GM12864 (cell line): ENCODE measurements around the gene EHD3.
A peak's percentile ranks its signal among the peaks of the same experiment; 100 is the strongest.

Source experiments
- DNase-seq: peaks from one replicate; pipeline ENCODE4 v3.0.0-alpha.2; 2011; ENCODE audit warnings: low read depth
- H3K4me3 ChIP-seq: 2 replicates; pipeline ENCODE4 v1.5.1; 2011; ENCODE audit warnings: mild to moderate bottlenecking, low read depth, low read length, control low read depth
- CTCF ChIP-seq: IDR thresholded peaks from 2 replicates; pipeline ENCODE4 v1.5.1; 2011; ENCODE audit warnings: low read depth, mild to moderate bottlenecking, moderate library complexity, low read length, control low read depth, inconsistent platforms; ENCODE audit errors: missing control alignments

EHD3 gene

GRCh38 chr2:31219131-31219969 lies 14.6 kb upstream of the EHD3 start:
- DNase-seq = peak; percentile 72
- no peak overlapping the region for H3K4me3 ChIP-seq

GRCh38 chr2:31221544-31221943 lies 12.4 kb upstream of the EHD3 start:
- DNase-seq = no peak
- no peak overlapping the region for H3K4me3 ChIP-seq
- no peak for TF ChIP-seq CTCF

More at GRCh38 chr2:31219131-31219969, 14.6 kb upstream of the EHD3 start:
- no peak for TF ChIP-seq CTCF

- no peak for DNase-seq
- H3K4me3 ChIP-seq = no peak overlapping the region
- no peak for TF ChIP-seq CTCF
Measured at GRCh38 chr2:31222071-31222470, 11.9 kb upstream of the EHD3 start.

GRCh38 chr2:31223026-31223425 lies 10.9 kb upstream of the EHD3 start:
- TF ChIP-seq CTCF = no peak
- no peak for DNase-seq
- H3K4me3 ChIP-seq = no peak overlapping the region

- no peak overlapping the region for H3K4me3 ChIP-seq
- no peak for TF ChIP-seq CTCF
- DNase-seq = no peak
Measured at GRCh38 chr2:31223749-31224148, 10.2 kb upstream of the EHD3 start.

GRCh38 chr2:31226266-31226665 lies 7.7 kb upstream of the EHD3 start:
- no peak for TF ChIP-seq CTCF
- no peak for DNase-seq
- H3K4me3 ChIP-seq = no peak overlapping the region

GRCh38 chr2:31227110-31227509 lies 6.8 kb upstream of the EHD3 start:
- H3K4me3 ChIP-seq = no peak overlapping the region
- TF ChIP-seq CTCF = no peak
- DNase-seq = no peak
